ENCODE results near the gene UBAC2. TPM values are rescaled to one million over a fixed set of nuclear protein-coding genes. Genes with fewer than 3 reads are reported as not detected.

UBAC2 gene
- total RNA-seq, 1 experiment from 2014 or later: 80.3 TPM

DNA sequence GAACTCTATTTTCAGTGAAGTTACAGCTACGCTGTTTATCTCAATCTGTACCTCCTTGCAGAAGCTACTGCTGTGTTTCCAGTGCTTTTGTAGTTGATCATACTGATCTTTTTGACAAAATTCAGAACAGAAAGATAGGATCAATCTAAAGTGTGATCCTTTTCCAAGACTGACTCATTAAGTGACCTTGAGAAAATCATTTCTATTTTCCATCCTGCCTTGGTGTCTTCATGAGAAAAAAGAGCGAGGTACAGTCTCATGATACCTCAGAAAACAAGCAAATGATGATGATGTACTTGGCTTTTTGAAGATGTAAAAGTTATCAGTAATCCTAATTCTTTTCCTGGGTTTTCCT is 152.6 kb downstream of the UBAC2 start:
- Histone ChIP-seq H3K79me2 (ENCODE audit: low read depth) (no peaks in the 10 kb centered on the region), H3K27ac (no peak overlapping the region), H3K27me3 (ENCODE audit: insufficient read depth, low read depth) (no peaks in the 10 kb centered on the region), H3K9me3 (ENCODE audit: insufficient read depth, low read depth) (no peaks in the 10 kb centered on the region), H3K4me1 (replicated peaks; ENCODE audit: insufficient read depth) (no peaks in the 10 kb centered on the region), H3K36me3 (ENCODE audit: low read depth) (0 out of 2 replicates have a peak, but pooled peaks cover 14% of the 10 kb centered on the region), H3K4me3 (no peak overlapping the region), H3F3A (ENCODE audit: insufficient read depth, low read depth) (no peaks in the 10 kb centered on the region; the same call in 1 of the 2 replicates), H2AFZ (no peak overlapping the region), H4K20me1 (ENCODE audit: insufficient read depth) (peaks cover 6% of the 10 kb centered on the region; the same call in 1 of the 2 replicates), H3K9me2 (ENCODE audit: insufficient read depth) (no peaks in the 10 kb centered on the region), H3K4me2 (no peak overlapping the region)
- ChIA-PET CTCF (no interaction called here), POLR2A (ENCODE audit: unreplicated experiment) (no interaction called here)
- TF ChIP-seq, protein P1, sequence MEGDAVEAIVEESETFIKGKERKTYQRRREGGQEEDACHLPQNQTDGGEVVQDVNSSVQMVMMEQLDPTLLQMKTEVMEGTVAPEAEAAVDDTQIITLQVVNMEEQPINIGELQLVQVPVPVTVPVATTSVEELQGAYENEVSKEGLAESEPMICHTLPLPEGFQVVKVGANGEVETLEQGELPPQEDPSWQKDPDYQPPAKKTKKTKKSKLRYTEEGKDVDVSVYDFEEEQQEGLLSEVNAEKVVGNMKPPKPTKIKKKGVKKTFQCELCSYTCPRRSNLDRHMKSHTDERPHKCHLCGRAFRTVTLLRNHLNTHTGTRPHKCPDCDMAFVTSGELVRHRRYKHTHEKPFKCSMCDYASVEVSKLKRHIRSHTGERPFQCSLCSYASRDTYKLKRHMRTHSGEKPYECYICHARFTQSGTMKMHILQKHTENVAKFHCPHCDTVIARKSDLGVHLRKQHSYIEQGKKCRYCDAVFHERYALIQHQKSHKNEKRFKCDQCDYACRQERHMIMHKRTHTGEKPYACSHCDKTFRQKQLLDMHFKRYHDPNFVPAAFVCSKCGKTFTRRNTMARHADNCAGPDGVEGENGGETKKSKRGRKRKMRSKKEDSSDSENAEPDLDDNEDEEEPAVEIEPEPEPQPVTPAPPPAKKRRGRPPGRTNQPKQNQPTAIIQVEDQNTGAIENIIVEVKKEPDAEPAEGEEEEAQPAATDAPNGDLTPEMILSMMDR (conservative IDR thresholded peaks at IDR 0.05): no peak
- TF ChIP-seq EZH2 (IDR thresholded peaks at IDR 0.05; ENCODE audit: low read depth): no peak
- no peak for DNase-seq
- intact Hi-C loops (cut with micrococcal nuclease; ENCODE audit: unreplicated experiment): no loop called here
- no TSS peak for BruUV-seq (replicated peaks)

DNA sequence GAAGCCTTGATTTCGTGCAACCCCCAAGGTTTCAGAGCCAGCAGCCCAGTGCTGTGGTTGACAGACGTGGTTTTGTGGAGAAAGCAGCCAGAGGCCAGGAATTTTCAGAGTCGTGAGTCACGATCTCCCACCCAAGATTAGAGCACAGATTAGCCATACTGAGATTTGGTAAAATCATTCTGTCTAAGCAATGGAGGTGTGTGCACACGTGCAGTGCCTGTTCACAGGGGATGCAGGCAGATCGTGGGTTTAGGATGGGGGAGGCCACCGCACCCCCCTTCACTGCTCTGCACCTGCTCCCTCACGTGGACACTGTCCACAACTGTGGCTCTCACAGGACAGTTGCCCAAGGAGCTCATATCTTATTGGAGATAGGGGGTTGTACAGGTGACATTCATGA is 153.2 kb downstream of the UBAC2 start:
- Histone ChIP-seq H4K20me1 (ENCODE audit: insufficient read depth) (peaks cover 6% of the 10 kb centered on the region; the same call in 1 of the 2 replicates), H3K9me2 (ENCODE audit: insufficient read depth) (no peaks in the 10 kb centered on the region), H3K79me2 (ENCODE audit: low read depth) (no peaks in the 10 kb centered on the region), H3K9me3 (ENCODE audit: insufficient read depth, low read depth) (no peaks in the 10 kb centered on the region), H3K4me3 (no peak overlapping the region), H3K4me2 (no peak overlapping the region), H3K4me1 (replicated peaks; ENCODE audit: insufficient read depth) (no peaks in the 10 kb centered on the region), H2AFZ (no peak overlapping the region), H3K36me3 (ENCODE audit: low read depth) (0 out of 2 replicates have a peak, but pooled peaks cover 14% of the 10 kb centered on the region), H3F3A (ENCODE audit: insufficient read depth, low read depth) (no peaks in the 10 kb centered on the region; the same call in 1 of the 2 replicates), H3K27me3 (ENCODE audit: insufficient read depth, low read depth) (no peaks in the 10 kb centered on the region), H3K27ac (no peak overlapping the region)
- ChIA-PET CTCF (no interaction called here), POLR2A (ENCODE audit: unreplicated experiment) (no interaction called here)
- no TSS peak for BruUV-seq (replicated peaks)
- TF ChIP-seq, protein P1 (conservative IDR thresholded peaks at IDR 0.05): no peak
- no peak for TF ChIP-seq EZH2 (IDR thresholded peaks at IDR 0.05; ENCODE audit: low read depth)
- intact Hi-C loops (cut with micrococcal nuclease; ENCODE audit: unreplicated experiment): no loop called here
- no peak for DNase-seq

DNA sequence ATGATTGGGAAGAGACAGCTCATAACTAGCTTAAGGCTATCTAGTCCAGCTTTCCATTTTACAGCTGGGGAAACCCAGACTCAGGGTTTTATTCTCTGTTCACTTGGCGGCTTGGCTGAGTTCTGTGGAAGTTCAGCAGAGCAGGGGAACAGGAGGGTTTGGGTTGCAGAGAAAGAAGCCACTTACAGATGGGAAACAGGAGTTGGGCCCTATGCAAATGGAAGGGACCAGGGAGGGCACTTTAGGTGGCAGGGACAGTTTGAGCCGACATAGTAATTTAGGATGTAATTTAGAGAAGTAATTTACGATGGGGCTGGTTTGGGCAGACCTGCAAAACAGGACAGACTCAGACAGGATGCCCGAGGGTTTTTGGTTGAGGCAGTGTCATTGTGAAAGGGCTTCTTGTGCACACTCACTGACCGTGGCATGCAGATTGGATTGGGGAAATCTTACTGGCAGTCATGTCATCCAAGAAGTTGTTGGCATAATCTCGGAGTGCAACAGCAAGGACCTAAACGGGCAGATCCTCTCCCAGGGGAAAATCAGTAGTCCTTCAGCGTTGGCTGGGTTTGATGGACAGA is 153.8 kb downstream of the UBAC2 start:
- H3K4me2 ChIP-seq: no peak overlapping the region
- H3K27me3 ChIP-seq (ENCODE audit: insufficient read depth, low read depth): no peaks in the 10 kb centered on the region
- no TSS peak for BruUV-seq (replicated peaks)
- TF ChIP-seq EZH2 (IDR thresholded peaks at IDR 0.05; ENCODE audit: low read depth): no peak
- TF ChIP-seq, protein P1 (conservative IDR thresholded peaks at IDR 0.05): no peak
- H3K4me3 ChIP-seq: no peak overlapping the region
- H3K9me2 ChIP-seq (ENCODE audit: insufficient read depth): no peaks in the 10 kb centered on the region
- H4K20me1 ChIP-seq (ENCODE audit: insufficient read depth): peaks cover 6% of the 10 kb centered on the region; the same call in 1 of the 2 replicates
- no peaks in the 10 kb centered on the region for H3K4me1 ChIP-seq (replicated peaks; ENCODE audit: insufficient read depth)
- H3K27ac ChIP-seq: no peak overlapping the region
- DNase-seq: no peak
- H3F3A ChIP-seq (ENCODE audit: insufficient read depth, low read depth): no peaks in the 10 kb centered on the region; the same call in 1 of the 2 replicates
- no peak overlapping the region for H2AFZ ChIP-seq
- H3K79me2 ChIP-seq (ENCODE audit: low read depth): no peaks in the 10 kb centered on the region
- H3K36me3 ChIP-seq (ENCODE audit: low read depth): 0 out of 2 replicates have a peak, but pooled peaks cover 14% of the 10 kb centered on the region
- no peaks in the 10 kb centered on the region for H3K9me3 ChIP-seq (ENCODE audit: insufficient read depth, low read depth)
- intact Hi-C loops (cut with micrococcal nuclease; ENCODE audit: unreplicated experiment): no loop called here
- POLR2A ChIA-PET (ENCODE audit: unreplicated experiment): no interaction called here
- CTCF ChIA-PET: no interaction called here

Data from PC-9 (cell line).